ENCODE data around the gene BEX4. TPM values are rescaled to one million over a fixed set of nuclear protein-coding genes. Genes with fewer than 3 reads are reported as not detected.

The BEX4 gene
- total and polyA plus RNA-seq, 10 of the 15 experiments (the other 5 are each of a cell fraction or from before 2014, with no cell fraction given), result 0.76 to 3.3 (median 2.2) TPM

GRCh38 chrX:103212749-103213457, 2.0 kb upstream of the BEX4 start (continued):
- TF ChIP-seq BCL3 (IDR thresholded peaks at IDR 0.05; ENCODE audit: borderline replicate concordance, insufficient read depth, low read depth, low read length, poor library complexity, severe bottlenecking) (no peak), HCFC1 (IDR thresholded peaks at IDR 0.05; ENCODE audit: low read length) (no peak), ATF2 (IDR thresholded peaks at IDR 0.05; ENCODE audit: low read length) (no peak), CHD1 (IDR thresholded peaks at IDR 0.05; ENCODE audit: low read depth, low read length) (no peak)

GRCh38 chrX:103215425-103215991, 600 bp downstream of the BEX4 start:
- intact Hi-C loops (cut with micrococcal nuclease; ENCODE audit: unreplicated experiment), result no loop called here
- WGBS (ENCODE audit: insufficient coverage, insufficient replicate concordance, low lambda C conversion rate, missing lambda C conversion rate), result 47% methylated on average over 23 of the region's 39 CpGs
- no TSS peak for BruUV-seq (replicated peaks)

More at GRCh38 chrX:103215425-103215991, 600 bp downstream of the BEX4 start:
- ChIA-PET POLR2A (no interaction called here), RAD21 (ENCODE audit: unreplicated experiment) (no interaction called here), SMC1A (ENCODE audit: uncharacterized antibody, unreplicated experiment) (no interaction called here), CTCF (no interaction called here)
- H2AFZ ChIP-seq (ENCODE audit: control insufficient read depth, low read depth, low read length), result peak overlapping the region; percentile 28; the same call in 1 of the 2 replicates
- FAIRE-seq (no peak), ATAC-seq (no peak; the same call in 2 of the 3 replicates), DNase-seq (ENCODE audit: low read depth, low spot score) (no peak)
- H3K9me3 ChIP-seq (replicated peaks; ENCODE audit: control insufficient read depth, insufficient read depth, low read length), result no peaks in the 10 kb centered on the region
- H3K27me3 ChIP-seq (replicated peaks in 1 of 2; ENCODE audit: control insufficient read depth in 2 of 2, insufficient read depth in 2 of 2, low read length in 1 of 2), result no peaks in the 10 kb centered on the region; a peak in 1 of 4 replicates
- in situ Hi-C loops (cut with MboI), result loop anchor here (5.0 kb wide), 1 partner anchor 257 kb away; no protein-coding TSS in a partner anchor
- H3K27ac ChIP-seq (ENCODE audit: control insufficient read depth, insufficient read depth), result no peak overlapping the region
- TF ChIP-seq YY1 (IDR thresholded peaks at IDR 0.05; ENCODE audit: low read depth, low read length) (peak; percentile 93), ELK1 (IDR thresholded peaks at IDR 0.05; ENCODE audit: low read depth, low read length) (no peak)
- no peaks in the 10 kb centered on the region for H4K20me1 ChIP-seq (ENCODE audit: control insufficient read depth, insufficient read depth)
- peak overlapping the region; percentile 2; the same call in 1 of the 2 replicates for H3K4me3 ChIP-seq
- no peaks in the 10 kb centered on the region for H3K4me1 ChIP-seq (ENCODE audit: control insufficient read depth, insufficient read depth, low read length)
- no peaks in the 10 kb centered on the region for H3K36me3 ChIP-seq (ENCODE audit: control insufficient read depth in 2 of 2, insufficient read depth in 2 of 2, low read length in 1 of 2)
- no peaks in the 10 kb centered on the region for H3K79me2 ChIP-seq (ENCODE audit: control insufficient read depth, insufficient read depth, low read length)
- H3K9ac ChIP-seq (ENCODE audit: control insufficient read depth, insufficient read depth, low read length), result peak overlapping the region; percentile 39; the same call in 1 of the 2 replicates
- peak overlapping the region; percentile 38; the same call in 1 of the 2 replicates for H3K4me2 ChIP-seq (ENCODE audit: control insufficient read depth, insufficient read depth)

Measured in GM12878 (cell line).